Esophagus squamous epithelium (tissue), 4 donors: ENCODE measurements around the gene ASMT.

Experiments used
- POLR2A ChIP-seq, 4 donors: fragments of 450-650 bp; IDR thresholded peaks; one replicate each; pipeline ENCODE4 v1.6.1; 2017; ENCODE audit warnings: antibody characterized with exemption in 4 of 4, mild to moderate bottlenecking in 4 of 4, moderate library complexity in 3 of 4
- TF ChIP-seq, protein P1 (sequence below), 6 experiments: fragments of 450-650 bp in 4 of 6; fragments of 200-600 bp in 2 of 6; sonication (generic) in 2 of 6; IDR thresholded peaks; one replicate each; pipeline ENCODE4 v1.5.1; 2016 to 2019; ENCODE audit warnings: antibody characterized with exemption in 6 of 6, mild to moderate bottlenecking in 4 of 6, moderate library complexity in 4 of 6

- TF ChIP-seq, protein P1, sequence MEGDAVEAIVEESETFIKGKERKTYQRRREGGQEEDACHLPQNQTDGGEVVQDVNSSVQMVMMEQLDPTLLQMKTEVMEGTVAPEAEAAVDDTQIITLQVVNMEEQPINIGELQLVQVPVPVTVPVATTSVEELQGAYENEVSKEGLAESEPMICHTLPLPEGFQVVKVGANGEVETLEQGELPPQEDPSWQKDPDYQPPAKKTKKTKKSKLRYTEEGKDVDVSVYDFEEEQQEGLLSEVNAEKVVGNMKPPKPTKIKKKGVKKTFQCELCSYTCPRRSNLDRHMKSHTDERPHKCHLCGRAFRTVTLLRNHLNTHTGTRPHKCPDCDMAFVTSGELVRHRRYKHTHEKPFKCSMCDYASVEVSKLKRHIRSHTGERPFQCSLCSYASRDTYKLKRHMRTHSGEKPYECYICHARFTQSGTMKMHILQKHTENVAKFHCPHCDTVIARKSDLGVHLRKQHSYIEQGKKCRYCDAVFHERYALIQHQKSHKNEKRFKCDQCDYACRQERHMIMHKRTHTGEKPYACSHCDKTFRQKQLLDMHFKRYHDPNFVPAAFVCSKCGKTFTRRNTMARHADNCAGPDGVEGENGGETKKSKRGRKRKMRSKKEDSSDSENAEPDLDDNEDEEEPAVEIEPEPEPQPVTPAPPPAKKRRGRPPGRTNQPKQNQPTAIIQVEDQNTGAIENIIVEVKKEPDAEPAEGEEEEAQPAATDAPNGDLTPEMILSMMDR (IDR thresholded peaks at IDR 0.05), result no peak
- TF ChIP-seq POLR2A (IDR thresholded peaks at IDR 0.05), result no peak
Measured at GRCh38 chrX:1609311-1609710, 5.5 kb upstream of the ASMT start.
